ENCODE measurements around the gene OGFOD3. TPM values are rescaled to one million over a fixed set of nuclear protein-coding genes. Genes with fewer than 3 reads are reported as not detected.

Gene OGFOD3
- total RNA-seq, 1 experiment from 2014 or later: 31.7 TPM

GRCh38 chr17:82344175-82344907, 74.0 kb downstream of the OGFOD3 start:
- DNase-seq (ENCODE audit: extremely low read depth, low read depth): no peak

GRCh38 chr17:82343560-82343959, 74.8 kb downstream of the OGFOD3 start:
- DNase-seq (ENCODE audit: extremely low read depth, low read depth): no peak

GRCh38 chr17:82342361-82343079, 75.9 kb downstream of the OGFOD3 start:
- DNase-seq (ENCODE audit: extremely low read depth, low read depth): no peak

- no peak for DNase-seq (ENCODE audit: extremely low read depth, low read depth)
Observed at GRCh38 chr17:82339634-82340580, 78.5 kb downstream of the OGFOD3 start.

Small RNA genes within 50 kb of the gene (small RNA-seq; reads per million reads assigned to genes)
- 0 reads per million in 2 experiments for gene RF00019

Other genes with a start within 250 kb of the OGFOD3 start
- gene CCDC57, start 205.7 kb downstream of the OGFOD3 start, total RNA-seq (2014; rRNA removed; shearing (Covaris generic)): 21.2 and 21.3 TPM in 2 replicates
- 217 and 220 TPM in 2 replicates for gene SLC16A3, start 189.5 kb downstream of the OGFOD3 start, total RNA-seq (2014; rRNA removed; shearing (Covaris generic))
- gene CSNK1D, start 144.9 kb downstream of the OGFOD3 start, total RNA-seq (2014; rRNA removed; shearing (Covaris generic)): 26.6 and 31.6 TPM in 2 replicates
- 0.32 TPM in 1 of 2 replicates, not detected in the other for gene CD7, start 101.0 kb downstream of the OGFOD3 start, total RNA-seq (2014; rRNA removed; shearing (Covaris generic))
- gene SECTM1, start 84.8 kb downstream of the OGFOD3 start, total RNA-seq (2014; rRNA removed; shearing (Covaris generic)): 13.0 and 19.3 TPM in 2 replicates
- 0.20 and 0.57 TPM in 2 replicates for gene TEX19, start 59.3 kb downstream of the OGFOD3 start, total RNA-seq (2014; rRNA removed; shearing (Covaris generic))
- gene UTS2R, start 46.8 kb downstream of the OGFOD3 start, total RNA-seq (2014; rRNA removed; shearing (Covaris generic)): not detected in 2 replicates
- gene HEXD, start 239 bp downstream of the OGFOD3 start, total RNA-seq (2014; rRNA removed; shearing (Covaris generic)): 8.8 and 14.1 TPM in 2 replicates
- 39.5 TPM in 2 replicates for gene CYBC1, start 32.2 kb upstream of the OGFOD3 start, total RNA-seq (2014; rRNA removed; shearing (Covaris generic))
- gene NARF, start 40.2 kb upstream of the OGFOD3 start, total RNA-seq (2014; rRNA removed; shearing (Covaris generic)): 26.6 and 37.7 TPM in 2 replicates
- 43.9 and 45.9 TPM in 2 replicates for gene FOXK2, start 101.1 kb upstream of the OGFOD3 start, total RNA-seq (2014; rRNA removed; shearing (Covaris generic))
- 102 and 107 TPM in 2 replicates for gene WDR45B, start 229.9 kb upstream of the OGFOD3 start, total RNA-seq (2014; rRNA removed; shearing (Covaris generic))

Data from NCI-H460 (cell line).